Right ventricle myocardium superior (tissue), 1 donor: ENCODE data around the gene MYL4. TPM values are rescaled to one million over a fixed set of nuclear protein-coding genes. Genes with fewer than 3 reads are reported as not detected.
"Not testable (repeated sequence)": the region's sequence is repeated elsewhere in the genome, so short reads cannot be mapped to it uniquely, and the experiment has no call there.

Experiments used
- ATAC-seq: fragments of 200-7000 bp; cut with Tn5 transposase; one replicate; pipeline ENCODE4 v1.9.1; 2020; ENCODE audit warnings: mild to moderate bottlenecking; ENCODE audit not compliant: poor library complexity
- DNase-seq: peaks from one replicate; pipeline ENCODE4 v3.0.0-alpha.2; 2020
- intact Hi-C: fragments of 100-400 bp; cut with DNase I; formaldehyde crosslinking; loops from one replicate; pipeline ENCODE4 v1.11.2; 2022
- long read RNA-seq: library from polyadenylated mRNA; unstranded; transcript quantifications from one replicate; pipeline ENCODE4 v2.0.0, GENCODE V29; 2021
- total RNA-seq: library from RNA; stranded (reverse); fragmentation: NEBNext Ultra II Directional; extraction: Animal tissue kit (Norgen Biotek cat#: 25700); gene quantifications from one replicate; pipeline ENCODE4 v1.2.1, GENCODE V29; 2021
- donor health status: DM: no; HTN: yes; CAD: no; lungs with severe emphysema.

The MYL4 gene
- total RNA-seq, result 219 TPM
- long read RNA-seq, transcript MYL4-202 (7 exons, 855 nt), result major isoform, 67 of 91 reads
- long read RNA-seq, partial matches to known transcripts, result 10 of 91 reads
- long read RNA-seq, other reads (novel, unspliced or antisense), result 6 of 91 reads

GRCh38 chr17:47208744-47209488 is at the start of gene MYL4:
Gene MYL4, plus strand, starts transcription at chr17:47209348. Its CDS starts 75 bp downstream, at chr17:47209423.
- no peak for ATAC-seq
- DNase-seq, result no peak
- intact Hi-C loops, result no loop called here

- DNase-seq (no peak), ATAC-seq (no peak)
- intact Hi-C loops, result no loop called here
These were observed 47.0 kb upstream of the MYL4 start for GRCh38 chr17:47162013-47162622.

GRCh38 chr17:47164263-47164662 is 44.9 kb upstream of the MYL4 start:
- no peak for ATAC-seq
- intact Hi-C loops, result no loop called here
- no peak for DNase-seq

GRCh38 chr17:47165137-47165536 is 44.0 kb upstream of the MYL4 start:
- DNase-seq (no peak), ATAC-seq (peak; percentile 81)
- intact Hi-C loops, result no loop called here

GRCh38 chr17:47166854-47167253 is 42.3 kb upstream of the MYL4 start:
- ATAC-seq, intact Hi-C loops, DNase-seq: not testable (repeated sequence)

- intact Hi-C loops, DNase-seq: not testable (repeated sequence)
These were observed 40.3 kb upstream of the MYL4 start for GRCh38 chr17:47168896-47169295.

GRCh38 chr17:47170710-47171109 is 38.4 kb upstream of the MYL4 start:
- DNase-seq (no peak), ATAC-seq (no peak)
- intact Hi-C loops, result no loop called here

More at GRCh38 chr17:47168896-47169295, 40.3 kb upstream of the MYL4 start:
- not testable (repeated sequence) for ATAC-seq

GRCh38 chr17:47172696-47173565 is 36.2 kb upstream of the MYL4 start:
- ATAC-seq, result no peak
- intact Hi-C loops, result no loop called here
- DNase-seq, result no peak

GRCh38 chr17:47174823-47175222 is 34.3 kb upstream of the MYL4 start:
- intact Hi-C loops, DNase-seq, ATAC-seq: not testable (repeated sequence)

GRCh38 chr17:47176389-47176826 is 32.7 kb upstream of the MYL4 start:
- ATAC-seq (no peak), DNase-seq (no peak)
- intact Hi-C loops, result no loop called here

- no peak for DNase-seq
- intact Hi-C loops, result no loop called here
- ATAC-seq, result no peak
These were observed 31.9 kb upstream of the MYL4 start for GRCh38 chr17:47177261-47177660.

GRCh38 chr17:47179141-47179540 is 30.0 kb upstream of the MYL4 start:
- ATAC-seq (peak; percentile 32), DNase-seq (no peak)
- intact Hi-C loops, result no loop called here

GRCh38 chr17:47180337-47180736 is 28.8 kb upstream of the MYL4 start:
- ATAC-seq (no peak), DNase-seq (no peak)
- intact Hi-C loops, result no loop called here

GRCh38 chr17:47180988-47181387 is 28.2 kb upstream of the MYL4 start:
- DNase-seq, intact Hi-C loops, ATAC-seq: not testable (repeated sequence)

- DNase-seq, result no peak
- no peak for ATAC-seq
- intact Hi-C loops, result no loop called here
These were observed 24.5 kb upstream of the MYL4 start for GRCh38 chr17:47184681-47185080.

GRCh38 chr17:47188271-47188875 is 20.8 kb upstream of the MYL4 start:
- ATAC-seq, result no peak
- no peak for DNase-seq
- intact Hi-C loops, result no loop called here

GRCh38 chr17:47188876-47189731 is 20.0 kb upstream of the MYL4 start, which contains the start of gene CDC27:
Gene CDC27, minus strand, starts transcription at chr17:47189295. Its CDS starts 123 bp downstream, at chr17:47189172.
- DNase-seq (peak; percentile 99), ATAC-seq (peak; percentile 97)
- intact Hi-C loops, result no loop called here
